Stimulated activated CD8-positive, alpha-beta memory T cell treated with anti-CD3 and anti-CD28 coated beads, Interleukin-12 subunit alpha, Interleukin-12 subunit beta, amount 100 ng/mL, for 24 hours (primary cell): ENCODE results near the gene REXO1.
"Not testable (repeated sequence)": the region's sequence is repeated elsewhere in the genome, so short reads cannot be mapped to it uniquely, and the experiment has no call there.

Experiments used
- DNase-seq: peaks from one replicate; pipeline ENCODE4 v3.0.0-alpha.2; 2020; ENCODE audit errors: extremely low read depth

REXO1 gene

DNA sequence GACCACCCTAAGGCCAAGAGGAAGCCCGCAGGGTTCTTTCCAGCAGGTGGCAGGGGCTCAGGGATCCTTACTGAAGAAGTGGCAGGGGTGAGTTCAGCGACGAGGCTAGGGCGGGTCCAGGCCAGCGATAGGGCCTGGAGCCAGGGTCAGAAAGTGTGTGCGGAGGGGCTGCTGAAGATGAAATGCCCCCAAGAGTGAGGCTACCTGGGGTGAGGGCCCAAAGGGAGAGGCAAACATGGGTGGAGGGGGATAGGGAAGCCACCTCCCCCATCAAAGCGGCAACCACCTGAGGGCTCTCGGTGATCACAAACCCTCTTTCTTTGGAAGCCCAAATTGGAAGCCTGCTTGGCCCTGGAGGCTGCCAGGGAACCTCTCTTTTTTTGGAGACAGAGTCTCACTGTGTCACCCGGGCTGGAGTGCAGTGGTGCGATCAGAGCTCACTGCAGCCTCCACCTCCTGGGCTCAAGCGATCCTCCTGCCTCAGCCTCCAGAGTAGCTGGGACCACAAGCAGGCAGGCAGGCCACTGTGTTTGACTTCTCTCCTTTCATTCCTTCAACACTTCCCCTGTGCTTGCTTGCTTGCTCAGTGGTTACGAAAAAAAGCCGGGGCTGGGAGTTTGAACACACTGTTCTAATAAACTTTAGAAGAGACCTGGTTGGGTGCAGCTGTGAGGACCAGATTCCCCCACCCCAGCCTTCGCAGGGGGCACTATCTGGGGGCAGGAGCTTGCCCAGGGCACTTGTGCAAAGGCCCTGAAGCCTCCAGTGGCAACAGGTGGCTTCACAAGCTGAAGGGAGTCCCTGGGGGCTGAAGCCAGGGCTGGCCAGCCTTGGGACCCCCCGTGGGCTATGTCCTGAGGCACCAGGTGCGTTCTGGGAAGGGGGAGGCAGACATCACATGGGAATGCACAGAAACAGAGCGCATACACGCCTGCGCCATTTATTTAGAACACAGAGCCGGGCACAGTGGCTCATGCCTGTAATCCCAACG is 34.8 kb downstream of the REXO1 start:
- DNase-seq, result no peak

DNA sequence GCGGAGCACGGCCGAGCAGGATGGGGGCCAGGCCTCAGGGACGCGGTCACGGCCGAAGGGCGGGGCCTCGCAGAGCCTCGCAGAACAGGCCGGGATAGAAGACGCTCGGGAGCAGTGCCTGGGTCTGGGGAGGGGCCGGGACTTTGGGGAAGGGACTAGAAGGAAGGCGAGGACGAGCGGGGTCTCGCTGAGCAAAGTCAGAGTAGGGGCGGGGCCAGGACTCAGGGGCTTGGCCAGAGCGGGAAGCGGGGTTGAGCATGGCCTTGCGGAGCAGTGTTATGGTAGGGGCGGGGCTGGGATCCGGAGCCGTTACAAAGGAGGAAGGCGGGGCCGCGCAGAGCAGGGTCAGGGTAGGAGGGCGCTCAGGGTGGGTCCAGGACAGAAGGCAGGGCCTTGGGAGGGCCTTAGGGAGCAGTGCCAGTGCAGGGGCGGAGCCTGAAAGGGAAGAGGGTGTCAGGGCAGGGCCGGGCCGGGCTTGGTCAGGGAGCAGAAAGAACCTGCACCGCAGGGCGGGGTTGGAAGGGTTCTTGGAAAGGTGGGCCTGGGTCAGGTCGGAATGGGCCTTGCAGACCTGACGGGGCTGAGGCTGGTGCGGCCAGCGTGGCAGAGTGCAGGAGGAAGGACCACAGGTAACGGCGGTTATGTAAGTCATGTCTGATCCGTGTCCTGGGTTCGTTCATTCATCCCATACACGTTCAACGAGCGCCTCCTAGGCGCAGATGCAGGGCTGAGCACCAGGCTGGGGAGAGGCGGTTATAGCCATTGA is 35.7 kb downstream of the REXO1 start:
- DNase-seq, result peak; percentile 66

DNA sequence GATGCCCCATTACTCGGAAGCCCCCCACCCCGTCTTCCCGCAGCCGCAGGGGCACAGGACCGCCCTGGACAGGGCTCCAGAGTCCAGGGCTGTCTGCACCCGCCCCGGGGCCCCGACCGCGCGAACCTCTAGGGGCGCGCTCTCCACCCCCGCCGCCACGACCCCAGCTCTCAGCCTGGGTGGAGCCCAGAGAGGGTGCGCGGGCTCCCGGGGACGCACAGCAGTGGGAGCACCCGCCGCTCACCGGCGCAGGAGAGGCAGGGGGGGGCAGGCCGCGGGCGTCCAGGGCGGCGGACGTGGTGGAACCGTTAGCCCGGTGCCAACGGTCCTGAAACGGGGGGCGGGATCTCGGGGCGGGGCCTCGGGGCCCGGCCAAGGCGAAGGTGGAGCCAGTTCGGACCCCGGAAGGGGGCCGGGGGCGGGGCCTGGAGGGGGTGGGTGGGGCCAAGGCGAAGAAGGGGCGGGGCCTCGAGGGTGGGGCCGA is 36.3 kb downstream of the REXO1 start, which contains the start of gene ATP8B3:
ATP8B3 (minus strand) TSS at position 335 of the 484 bp plus-strand sequence. CDS start 540 bp downstream, outside the sequence.
- DNase-seq, result no peak

DNA sequence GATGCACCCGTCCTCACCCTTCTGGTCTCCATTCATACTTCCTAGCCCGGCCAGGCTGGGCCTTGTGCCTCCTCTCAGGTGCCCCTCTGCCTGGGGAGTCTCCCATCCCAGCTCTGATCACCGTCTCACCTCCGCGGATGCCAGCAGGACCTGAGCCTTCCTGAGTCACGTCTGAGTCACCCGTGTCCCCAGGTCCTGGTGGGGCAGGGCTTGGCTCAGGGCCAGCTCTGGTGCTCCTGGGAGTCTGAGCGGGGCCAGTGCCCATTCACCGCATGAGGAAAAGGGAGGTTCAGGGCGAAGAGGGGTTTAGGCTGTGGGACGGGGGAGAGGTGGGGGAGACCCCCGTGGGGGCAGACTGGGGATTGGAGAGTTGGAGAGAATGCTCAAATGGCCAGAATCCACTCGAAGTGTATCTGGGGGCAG is 36.8 kb downstream of the REXO1 start:
- DNase-seq, result peak; percentile 12

DNA sequence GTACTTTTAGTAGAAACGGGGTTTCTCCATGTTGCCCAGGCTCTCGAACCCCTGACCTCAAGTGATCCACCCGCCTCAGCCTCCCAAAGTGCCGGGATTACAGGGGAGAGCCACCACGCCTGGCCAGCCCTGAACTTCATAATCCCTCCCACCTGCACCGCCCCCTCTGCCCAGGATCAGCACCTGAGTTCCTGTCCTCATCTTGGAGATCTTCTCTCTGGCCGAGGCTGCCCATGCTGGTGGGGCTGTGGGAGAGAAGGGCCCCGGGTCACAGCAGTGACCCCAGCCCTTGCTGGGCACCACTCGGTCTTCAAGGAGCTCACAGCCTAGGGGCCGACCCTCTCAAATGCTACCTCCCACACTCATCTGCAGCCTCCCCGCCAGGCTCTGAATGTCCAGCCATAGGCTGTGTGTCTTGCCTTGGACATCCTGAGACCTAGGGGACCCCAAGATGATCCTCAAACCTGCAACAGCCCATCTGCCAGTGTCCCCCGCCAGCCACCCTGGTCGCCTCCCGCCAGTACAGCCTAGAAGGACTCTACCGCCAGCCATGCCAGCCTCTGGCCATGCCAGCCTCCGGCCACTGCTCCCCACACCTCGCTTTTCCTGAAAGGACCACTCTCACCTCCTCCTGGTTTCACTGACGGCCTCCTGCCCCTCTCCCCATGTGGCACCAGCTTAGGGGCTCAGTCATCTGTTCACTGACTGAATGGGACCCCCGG is 37.7 kb downstream of the REXO1 start:
- no peak for DNase-seq

- no peak for DNase-seq
Observed at GRCh38 chr19:1809678-1810077, 38.6 kb downstream of the REXO1 start.

DNA sequence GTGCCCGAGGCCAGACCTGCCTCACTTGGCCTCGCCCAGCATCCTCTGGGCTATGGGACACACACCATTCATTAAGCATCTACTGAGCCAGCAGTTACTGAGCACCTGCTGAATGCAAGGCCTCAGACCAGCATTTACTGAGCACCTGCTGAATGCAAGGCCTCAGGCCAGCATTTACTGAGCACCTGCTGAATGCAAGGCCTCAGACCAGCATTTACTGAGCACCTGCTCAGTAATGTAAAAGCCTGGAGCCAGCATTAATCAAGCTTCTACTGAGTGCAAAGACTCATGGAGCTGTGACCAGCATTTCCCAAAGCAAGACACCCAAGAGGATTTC is 39.9 kb downstream of the REXO1 start:
- no peak for DNase-seq

- DNase-seq, result no peak
Observed at GRCh38 chr19:1807695-1808394, 40.4 kb downstream of the REXO1 start.

- no peak for DNase-seq
Observed at GRCh38 chr19:1807030-1807694, 41.1 kb downstream of the REXO1 start.

- no peak for DNase-seq
Observed at GRCh38 chr19:1806184-1807029, 41.9 kb downstream of the REXO1 start.

DNA sequence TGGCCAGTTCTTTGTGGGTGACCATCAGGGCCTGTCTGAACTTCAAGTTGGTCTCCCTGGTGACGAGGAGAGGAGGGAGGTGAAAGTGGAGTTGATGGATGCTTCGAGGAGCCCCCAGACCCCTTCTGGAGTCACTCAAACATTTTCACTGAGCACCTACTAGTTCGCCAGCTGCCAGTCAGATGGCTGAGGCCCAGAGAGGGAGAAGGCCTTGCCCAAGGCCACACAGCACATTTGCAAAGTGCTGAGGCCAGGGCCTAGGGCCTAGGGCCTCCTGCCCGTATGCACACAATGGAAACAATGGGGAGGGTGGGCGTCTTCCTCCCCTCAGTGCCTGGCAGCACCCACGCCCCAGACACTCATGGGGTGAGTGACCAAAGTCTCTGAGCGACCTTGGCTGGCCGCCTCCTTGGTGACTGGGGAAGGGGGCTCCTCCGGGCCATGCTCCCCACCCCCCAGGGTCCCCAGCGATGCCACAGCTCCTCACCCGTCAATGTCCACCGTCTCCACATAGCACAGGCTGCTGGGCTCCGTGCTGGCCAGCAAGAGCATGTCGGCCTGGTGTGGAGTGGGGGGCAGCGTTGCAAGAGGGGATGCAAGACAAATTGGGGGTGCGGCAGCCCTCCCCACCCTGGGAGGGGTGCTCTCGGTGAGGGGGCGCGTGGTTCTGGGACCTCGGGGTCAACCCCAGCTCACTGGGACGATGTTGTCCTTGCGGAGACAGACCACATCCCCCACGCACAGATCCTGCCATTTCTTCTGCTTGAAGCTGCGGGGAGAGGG is 42.7 kb downstream of the REXO1 start:
- DNase-seq, result no peak

DNA sequence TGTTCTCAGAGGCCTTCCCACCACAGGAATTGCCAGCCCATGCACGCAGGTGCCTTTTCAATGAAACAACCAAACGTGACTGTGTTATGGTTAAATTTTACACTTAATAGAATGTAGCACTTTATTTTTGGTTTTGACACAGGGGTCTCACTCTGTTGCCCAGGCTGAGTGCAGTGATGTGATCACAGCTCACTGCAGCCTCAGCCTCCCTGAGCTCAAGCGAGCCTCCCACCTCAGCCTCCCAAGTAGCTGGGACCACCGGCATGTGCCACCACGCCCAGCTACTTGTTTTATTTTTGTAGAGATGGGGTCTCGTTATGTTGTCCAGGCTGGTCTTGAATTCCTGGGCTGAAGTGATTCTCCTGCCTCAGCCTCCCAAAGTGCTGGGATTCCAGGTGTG is 43.4 kb downstream of the REXO1 start:
- no peak for DNase-seq

- no peak for DNase-seq
Observed at GRCh38 chr19:1799695-1800342, 48.5 kb downstream of the REXO1 start.

- DNase-seq, result not testable (repeated sequence)
Observed at GRCh38 chr19:1797313-1797712, 51.0 kb downstream of the REXO1 start.

GRCh38 chr19:1796395-1797142 is 51.7 kb downstream of the REXO1 start:
- no peak for DNase-seq

DNA sequence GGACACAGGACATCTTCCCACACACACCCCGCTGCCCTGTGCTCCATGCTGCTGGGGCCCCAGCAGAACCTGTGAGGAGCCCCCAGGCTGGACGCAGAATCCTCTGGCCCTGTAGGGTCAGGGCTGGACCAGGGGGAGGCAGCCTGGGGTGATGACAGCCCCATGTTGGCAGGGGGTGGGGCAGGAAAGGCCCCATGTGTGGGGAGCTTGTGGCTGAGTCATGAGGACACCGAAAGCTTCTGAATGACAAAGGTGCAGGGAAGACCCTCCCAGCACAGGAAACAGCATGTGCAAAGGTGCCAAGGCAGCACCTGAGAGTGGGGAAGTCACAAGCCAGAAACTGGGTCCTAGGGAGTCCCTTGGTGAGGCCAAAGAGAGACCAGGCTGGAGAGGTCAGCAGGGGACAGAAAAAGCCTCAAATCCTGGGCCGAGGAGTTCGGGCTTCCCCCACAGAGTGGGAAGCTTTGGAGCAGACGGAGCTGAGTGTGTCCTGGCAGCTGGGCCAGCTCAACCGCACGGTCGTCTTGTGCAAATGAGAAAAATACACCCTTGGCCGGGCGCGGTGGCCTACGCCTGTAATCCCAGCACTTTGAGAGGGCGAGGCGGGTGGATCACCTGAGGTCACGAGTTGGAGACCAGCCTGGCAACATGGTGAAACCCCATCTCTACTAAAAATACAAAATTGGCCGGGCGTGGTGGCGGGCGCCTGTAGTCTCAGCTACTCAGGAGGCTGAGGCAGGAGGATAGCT is 53.7 kb downstream of the REXO1 start:
- no peak for DNase-seq

DNA sequence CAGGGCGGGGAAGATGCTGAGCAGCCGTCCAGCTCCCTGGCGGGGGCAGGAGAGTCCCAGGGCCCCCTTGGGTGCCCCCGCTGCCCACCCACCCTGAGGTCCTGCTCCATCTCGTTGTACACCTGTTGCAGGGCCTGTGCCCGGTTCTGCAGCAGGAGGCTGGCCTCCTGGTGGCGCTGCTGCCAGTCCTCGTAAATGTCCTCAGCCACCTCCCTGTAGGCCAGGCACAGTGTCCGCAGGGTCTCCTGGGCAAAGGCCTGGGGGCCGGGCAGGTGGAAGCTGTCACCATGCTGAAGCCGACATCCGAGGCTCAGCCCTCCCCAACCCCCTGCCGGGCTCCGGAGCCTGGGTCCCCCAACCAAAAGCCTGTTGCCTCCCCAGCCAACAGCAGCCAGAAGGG is 56.4 kb downstream of the REXO1 start:
- DNase-seq, result no peak
